ENCODE results near the gene GRID2.

DNA sequence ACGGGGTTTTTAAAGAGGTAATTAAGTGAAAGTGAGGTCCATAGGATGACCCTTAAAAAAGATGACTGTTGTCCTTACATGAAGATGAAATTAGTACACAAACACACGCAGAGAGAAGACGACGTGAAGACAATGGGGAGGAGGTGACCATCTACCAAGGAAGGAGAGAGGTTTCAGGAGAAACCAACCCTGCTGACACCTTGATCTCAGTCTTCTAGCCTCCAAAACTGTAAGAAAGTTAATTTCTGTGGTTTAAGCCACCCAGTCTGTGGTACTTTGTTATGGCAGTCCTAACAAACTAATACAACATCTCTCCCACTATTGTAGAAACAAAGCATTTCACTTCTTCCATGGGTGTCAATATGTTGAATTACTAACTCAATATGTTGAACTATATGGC is 1385.2 kb downstream of the GRID2 start:
- TF ChIP-seq CTCF (IDR thresholded peaks at IDR 0.05 in 2 of 3, conservative IDR thresholded peaks at IDR 0.05 in 1 of 3; ENCODE audit: control insufficient read depth in 2 of 3, extremely low read depth in 1 of 3, insufficient read depth in 1 of 3, low read depth in 3 of 3, low read length in 3 of 3) (no peak), USF2 (IDR thresholded peaks at IDR 0.05; ENCODE audit: borderline replicate concordance, low read depth, low read length) (no peak), EZH2 (IDR thresholded peaks at IDR 0.05; ENCODE audit: borderline replicate concordance, control insufficient read depth, low read depth, low read length) (no peak), EP300 (IDR thresholded peaks at IDR 0.05; ENCODE audit: borderline replicate concordance in 1 of 2, control insufficient read depth in 1 of 2, low read depth in 2 of 2, low read length in 2 of 2) (no peak), NKRF (conservative IDR thresholded peaks at IDR 0.05) (no peak), ZBTB33 (IDR thresholded peaks at IDR 0.05) (no peak), CHD1 (IDR thresholded peaks at IDR 0.05; ENCODE audit: low read depth, low read length) (no peak), RB1 (IDR thresholded peaks at IDR 0.05; ENCODE audit: borderline replicate concordance) (no peak), BMI1 (IDR thresholded peaks at IDR 0.05; ENCODE audit: borderline replicate concordance) (no peak), SMAD1 (IDR thresholded peaks at IDR 0.05; ENCODE audit: low read depth, partially characterized antibody) (no peak)
- TF ChIP-seq, protein P1, sequence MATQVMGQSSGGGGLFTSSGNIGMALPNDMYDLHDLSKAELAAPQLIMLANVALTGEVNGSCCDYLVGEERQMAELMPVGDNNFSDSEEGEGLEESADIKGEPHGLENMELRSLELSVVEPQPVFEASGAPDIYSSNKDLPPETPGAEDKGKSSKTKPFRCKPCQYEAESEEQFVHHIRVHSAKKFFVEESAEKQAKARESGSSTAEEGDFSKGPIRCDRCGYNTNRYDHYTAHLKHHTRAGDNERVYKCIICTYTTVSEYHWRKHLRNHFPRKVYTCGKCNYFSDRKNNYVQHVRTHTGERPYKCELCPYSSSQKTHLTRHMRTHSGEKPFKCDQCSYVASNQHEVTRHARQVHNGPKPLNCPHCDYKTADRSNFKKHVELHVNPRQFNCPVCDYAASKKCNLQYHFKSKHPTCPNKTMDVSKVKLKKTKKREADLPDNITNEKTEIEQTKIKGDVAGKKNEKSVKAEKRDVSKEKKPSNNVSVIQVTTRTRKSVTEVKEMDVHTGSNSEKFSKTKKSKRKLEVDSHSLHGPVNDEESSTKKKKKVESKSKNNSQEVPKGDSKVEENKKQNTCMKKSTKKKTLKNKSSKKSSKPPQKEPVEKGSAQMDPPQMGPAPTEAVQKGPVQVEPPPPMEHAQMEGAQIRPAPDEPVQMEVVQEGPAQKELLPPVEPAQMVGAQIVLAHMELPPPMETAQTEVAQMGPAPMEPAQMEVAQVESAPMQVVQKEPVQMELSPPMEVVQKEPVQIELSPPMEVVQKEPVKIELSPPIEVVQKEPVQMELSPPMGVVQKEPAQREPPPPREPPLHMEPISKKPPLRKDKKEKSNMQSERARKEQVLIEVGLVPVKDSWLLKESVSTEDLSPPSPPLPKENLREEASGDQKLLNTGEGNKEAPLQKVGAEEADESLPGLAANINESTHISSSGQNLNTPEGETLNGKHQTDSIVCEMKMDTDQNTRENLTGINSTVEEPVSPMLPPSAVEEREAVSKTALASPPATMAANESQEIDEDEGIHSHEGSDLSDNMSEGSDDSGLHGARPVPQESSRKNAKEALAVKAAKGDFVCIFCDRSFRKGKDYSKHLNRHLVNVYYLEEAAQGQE (IDR thresholded peaks at IDR 0.05; ENCODE audit: low read depth, low read length): no peak
- TF ChIP-seq, protein P2, sequence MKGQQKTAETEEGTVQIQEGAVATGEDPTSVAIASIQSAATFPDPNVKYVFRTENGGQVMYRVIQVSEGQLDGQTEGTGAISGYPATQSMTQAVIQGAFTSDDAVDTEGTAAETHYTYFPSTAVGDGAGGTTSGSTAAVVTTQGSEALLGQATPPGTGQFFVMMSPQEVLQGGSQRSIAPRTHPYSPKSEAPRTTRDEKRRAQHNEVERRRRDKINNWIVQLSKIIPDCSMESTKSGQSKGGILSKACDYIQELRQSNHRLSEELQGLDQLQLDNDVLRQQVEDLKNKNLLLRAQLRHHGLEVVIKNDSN (IDR thresholded peaks at IDR 0.05; ENCODE audit: borderline replicate concordance, extremely low read length, insufficient read depth, low read depth, low read length): no peak

Data from GM12878 (cell line).